HL-60/S4 (cell line): ENCODE data around the gene ERVMER34-1.

Experiments
- in situ Hi-C: fragments of 300-500 bp; cut with MboI; formaldehyde crosslinking; loops from 2 replicates; pipeline ENCODE4 v1.14.3; 2022; ENCODE audit warnings: low sequenced_read_pairs

ERVMER34-1 gene

DNA sequence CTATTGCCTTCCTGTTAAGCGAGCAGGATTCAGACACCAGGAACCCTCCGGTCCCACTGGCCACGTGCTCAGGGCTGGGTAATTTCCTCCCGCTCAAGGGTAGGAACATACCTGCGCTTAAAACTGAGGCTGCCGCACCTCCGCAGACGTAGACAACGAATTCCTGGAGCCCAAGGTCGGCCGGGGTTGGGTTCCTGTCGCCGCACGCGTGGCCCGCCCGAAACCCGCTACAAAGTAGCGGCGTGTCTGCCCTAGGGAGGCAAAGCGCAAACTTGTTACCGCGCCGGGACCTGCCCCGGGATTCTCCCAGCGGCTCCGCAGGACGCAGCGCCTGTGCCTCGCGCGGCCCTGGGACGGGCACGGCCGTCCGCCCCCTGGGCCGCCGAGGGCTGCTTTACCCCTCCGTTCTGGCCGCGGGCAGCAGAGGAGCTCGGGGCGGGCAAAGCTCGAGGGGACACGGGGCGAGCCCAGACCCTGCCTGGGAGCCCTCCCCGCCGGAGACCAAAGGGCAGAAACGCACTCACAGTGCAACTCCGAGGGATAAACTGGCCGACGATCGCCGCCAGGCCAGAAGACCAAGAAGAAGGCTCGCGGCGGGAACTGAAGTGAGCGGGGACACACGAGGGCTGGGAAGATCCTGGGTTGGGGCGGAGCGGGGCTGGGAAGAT, at the start of gene ERVMER34-1:
TSS of gene ERVMER34-1 (minus strand) at position 607 of the 668 bp plus-strand sequence. CDS start 5,905 bp downstream, outside the sequence.
- in situ Hi-C loops, result no loop called here

DNA sequence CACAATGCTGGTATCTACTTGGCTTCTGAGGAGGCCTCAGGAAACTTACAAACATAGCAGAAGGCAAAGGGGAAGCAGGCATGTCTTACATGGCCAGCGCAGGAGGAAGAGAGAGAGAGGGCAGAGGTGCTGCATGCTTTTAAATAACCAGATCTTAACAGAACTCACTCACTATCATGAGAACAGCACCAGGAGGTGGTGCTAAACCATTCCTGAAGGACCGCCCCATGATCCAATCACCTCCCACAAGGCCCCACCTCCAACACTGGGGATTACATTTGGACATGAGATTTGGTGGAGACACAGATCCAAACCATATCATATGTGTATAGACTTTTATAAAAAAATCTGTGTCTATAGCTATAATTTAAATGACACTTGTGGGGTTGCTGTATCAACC, 48.6 kb upstream of the ERVMER34-1 start:
- in situ Hi-C loops, result no loop called here

GRCh38 chr4:52795533-52795932, 44.3 kb upstream of the ERVMER34-1 start:
- in situ Hi-C loops, result no loop called here

- in situ Hi-C loops, result no loop called here
Observed at GRCh38 chr4:52791936-52792335, 40.7 kb upstream of the ERVMER34-1 start.

DNA sequence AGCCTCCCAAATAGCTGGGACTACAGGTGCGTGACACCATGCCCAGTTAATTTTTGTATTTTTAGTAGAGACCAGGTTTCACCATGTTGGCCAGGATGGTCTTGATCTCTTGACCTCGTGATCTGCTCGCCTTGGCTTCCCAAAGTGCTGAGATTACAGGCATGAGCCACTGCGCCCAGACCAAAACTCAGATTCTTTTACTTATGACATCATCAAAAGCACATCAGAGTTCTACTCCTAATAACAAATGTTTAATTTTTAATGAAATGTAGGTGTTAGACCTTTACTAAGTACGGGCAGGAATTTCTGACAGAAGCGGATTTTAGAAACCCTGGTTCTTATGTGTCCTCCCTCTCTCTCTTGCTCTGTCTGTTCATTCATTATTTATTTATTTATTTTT, 38.5 kb upstream of the ERVMER34-1 start:
- in situ Hi-C loops, result no loop called here

DNA sequence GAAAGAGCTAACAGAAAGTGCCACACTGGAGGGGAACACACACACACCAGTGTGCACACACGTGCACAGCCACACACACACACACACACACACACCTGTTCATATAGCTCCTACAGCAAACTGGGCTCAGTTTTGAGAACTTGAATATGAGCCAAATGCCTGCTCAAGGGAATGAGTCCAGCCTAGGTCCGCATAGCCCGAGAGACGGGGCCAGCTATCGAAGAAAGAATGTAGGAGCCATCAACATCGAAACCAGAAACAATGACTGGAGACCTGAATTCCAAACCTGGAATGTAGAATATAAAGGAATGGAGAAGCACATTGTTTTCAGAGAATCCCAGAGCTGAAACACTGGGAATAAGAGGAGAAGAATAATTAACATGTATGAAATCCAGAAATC, 37.6 kb upstream of the ERVMER34-1 start:
- in situ Hi-C loops, result no loop called here

DNA sequence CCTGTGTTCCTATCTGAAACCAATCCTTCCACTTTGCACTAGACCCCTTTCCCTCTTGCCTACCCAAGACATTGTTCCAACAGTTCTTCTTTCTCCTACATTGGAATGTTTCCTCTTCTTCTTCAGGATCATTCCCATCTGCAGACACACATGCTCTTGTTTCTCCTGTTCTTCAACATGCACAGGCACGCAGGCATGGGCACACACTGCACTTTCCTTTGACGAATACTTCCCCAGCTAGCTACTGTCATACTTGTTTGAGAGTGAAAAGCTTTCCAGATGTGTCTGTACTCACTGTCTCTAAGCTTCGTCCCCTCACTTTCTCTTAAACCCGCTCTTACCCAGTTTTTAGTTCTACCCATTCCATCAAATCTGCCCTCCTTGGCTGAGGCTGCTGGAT, 31.8 kb upstream of the ERVMER34-1 start:
- in situ Hi-C loops, result no loop called here

GRCh38 chr4:52780617-52781354, 29.6 kb upstream of the ERVMER34-1 start:
- in situ Hi-C loops, result no loop called here

DNA sequence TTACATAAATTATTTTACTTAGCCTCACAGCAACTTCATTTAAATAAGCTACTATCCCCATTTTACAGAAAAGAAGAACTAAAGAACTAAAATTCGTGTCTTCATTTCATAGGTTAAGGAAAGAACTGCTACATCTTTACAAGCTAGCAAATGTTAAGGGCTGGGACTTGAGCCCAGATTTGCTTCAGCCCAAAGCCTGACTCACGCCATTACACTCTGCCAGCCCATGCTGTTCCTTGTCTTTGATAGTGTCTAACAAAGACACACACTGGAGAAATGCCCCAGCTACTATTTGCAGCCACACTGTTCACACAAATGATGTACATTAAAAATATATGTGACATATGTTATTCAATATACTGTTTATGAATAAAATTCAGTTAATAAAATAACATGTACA, 29.0 kb upstream of the ERVMER34-1 start:
- in situ Hi-C loops, result no loop called here

- in situ Hi-C loops, result no loop called here
Observed at GRCh38 chr4:52760256-52760655, 9.0 kb upstream of the ERVMER34-1 start.

DNA sequence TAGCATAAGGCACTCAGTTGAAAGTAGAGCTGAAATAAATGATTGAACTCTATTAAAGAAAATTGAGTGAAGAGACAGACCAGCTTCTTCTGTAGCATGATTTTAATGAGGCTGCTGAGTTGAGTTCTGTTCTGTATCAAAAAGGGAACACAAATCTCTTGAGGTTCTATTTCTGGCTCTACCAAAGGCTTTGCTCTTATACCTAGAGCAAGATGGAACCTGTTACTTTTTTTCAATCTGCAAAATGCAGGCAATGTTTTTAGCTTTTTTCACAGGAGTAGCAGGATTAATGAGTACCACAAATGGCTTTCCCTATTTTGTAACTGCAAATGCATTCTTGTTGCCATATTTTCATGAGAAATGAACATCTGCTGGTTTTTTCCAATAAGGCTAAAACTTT, 4.2 kb upstream of the ERVMER34-1 start:
- in situ Hi-C loops, result no loop called here

- in situ Hi-C loops, result no loop called here
Observed at GRCh38 chr4:52752936-52753335, 1.7 kb upstream of the ERVMER34-1 start.

DNA sequence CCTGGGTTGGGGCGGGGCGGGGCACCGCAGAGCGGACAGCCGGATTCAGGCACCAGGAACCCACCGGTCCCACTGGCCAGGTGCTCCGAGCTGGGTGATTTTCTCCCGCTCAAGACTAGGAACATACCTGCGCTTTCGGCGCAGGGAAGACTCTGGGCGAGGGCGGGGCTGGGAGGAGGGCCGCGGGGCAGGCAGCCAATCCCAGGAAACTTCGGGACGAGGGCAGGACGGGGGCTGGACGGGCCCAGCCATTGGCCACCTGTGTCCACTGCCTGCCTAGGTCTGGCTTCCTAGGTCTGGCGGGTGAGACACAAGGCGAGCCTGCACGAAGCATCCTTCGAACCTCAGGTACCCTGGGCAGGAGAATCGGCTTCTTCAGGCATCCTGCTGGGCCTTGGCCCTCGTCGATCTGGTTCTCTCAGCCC, 274 bp upstream of the ERVMER34-1 start:
- in situ Hi-C loops, result no loop called here

DNA sequence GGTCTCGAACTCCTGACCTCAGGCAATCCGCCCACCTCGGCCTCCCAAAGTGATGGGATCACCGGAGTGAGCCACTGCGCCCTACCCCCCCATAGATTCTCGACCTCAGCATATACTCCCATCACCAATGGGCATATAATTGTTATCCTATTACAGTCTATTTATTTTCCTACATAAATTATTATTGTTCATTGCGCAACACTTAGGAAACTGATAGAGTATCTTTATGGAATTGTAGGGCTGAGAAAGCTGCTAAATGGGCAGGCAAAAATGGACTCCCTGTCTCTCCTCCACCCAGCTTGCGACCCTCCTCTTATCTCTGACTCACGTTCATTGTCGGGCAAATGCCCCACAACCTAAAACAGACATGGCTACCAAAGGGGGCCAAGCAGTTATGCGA, 1.0 kb downstream of the ERVMER34-1 start:
- in situ Hi-C loops, result no loop called here

DNA sequence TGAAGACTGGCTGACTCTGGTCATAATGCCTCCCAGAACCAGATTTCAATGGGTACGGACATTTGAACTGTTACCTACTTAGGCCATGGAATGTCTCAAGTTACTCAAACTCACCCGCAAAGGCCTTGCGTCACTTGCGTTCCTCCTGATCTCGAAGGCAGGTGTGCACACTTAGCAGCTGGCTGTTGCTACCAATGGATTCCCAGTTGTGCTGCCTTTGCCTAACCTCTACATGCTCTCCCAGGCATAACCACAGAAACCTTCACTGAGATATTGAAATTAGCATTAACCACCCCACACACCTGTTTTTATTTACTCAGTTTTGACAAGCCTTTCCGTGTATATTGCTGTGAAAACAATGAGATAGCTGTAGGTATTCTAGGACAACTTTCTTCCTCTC, 2.8 kb downstream of the ERVMER34-1 start:
- in situ Hi-C loops, result no loop called here

- in situ Hi-C loops, result no loop called here
Observed at GRCh38 chr4:52744588-52744987, 6.6 kb downstream of the ERVMER34-1 start.

DNA sequence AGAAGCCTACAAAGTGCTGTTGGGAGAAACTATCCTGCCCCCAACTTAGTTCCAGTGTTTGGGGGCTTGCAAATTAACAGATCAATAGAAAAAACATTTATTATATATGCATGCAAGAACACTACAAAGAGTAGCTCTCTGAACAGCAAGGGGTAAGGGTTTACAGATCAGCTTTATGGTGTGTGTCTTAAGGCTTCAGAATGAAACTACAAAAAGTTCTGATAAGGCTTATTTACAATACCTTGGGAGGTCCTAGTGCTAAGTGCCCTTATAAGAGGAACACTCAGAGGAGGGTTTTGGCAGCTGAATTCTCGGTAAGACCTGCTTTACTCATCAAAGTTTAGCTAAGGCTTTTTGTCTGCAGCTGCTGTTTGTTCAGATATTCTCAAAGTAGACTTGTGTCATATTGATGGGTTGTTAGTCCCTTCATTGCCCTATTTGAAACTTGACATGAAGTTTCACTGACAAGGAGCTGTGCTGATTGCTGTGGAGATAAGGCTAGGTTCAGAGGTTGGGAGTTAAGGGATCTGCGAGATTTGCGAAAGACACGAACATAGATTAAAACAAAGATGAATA, 7.7 kb downstream of the ERVMER34-1 start:
- in situ Hi-C loops, result no loop called here

GRCh38 chr4:52729586-52729985, 21.6 kb downstream of the ERVMER34-1 start:
- in situ Hi-C loops, result no loop called here

DNA sequence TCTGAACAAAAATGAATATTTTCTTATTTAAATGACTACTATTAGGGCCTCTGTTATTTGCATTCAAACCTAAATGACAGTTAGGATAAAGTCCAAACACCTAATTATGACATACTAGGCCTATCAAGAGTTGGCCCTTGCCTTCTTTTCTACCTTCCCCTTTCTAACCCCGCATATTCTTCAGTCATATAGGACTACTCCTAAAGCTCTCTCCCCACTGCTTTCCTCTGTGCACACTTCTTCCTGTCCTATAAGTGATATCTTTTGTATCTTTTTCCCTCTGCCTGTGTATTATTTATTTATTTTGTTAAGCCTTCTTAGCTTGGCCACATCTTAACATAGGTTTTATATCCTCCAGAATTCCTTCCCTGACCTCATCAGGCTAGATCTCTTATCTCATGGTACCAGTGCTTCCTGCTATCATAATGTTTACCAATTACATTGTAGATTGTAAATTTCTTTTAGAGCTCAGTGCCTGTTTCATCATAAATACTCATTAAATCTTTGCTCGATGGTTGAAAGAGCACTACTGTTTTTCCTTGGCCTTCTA, 22.5 kb downstream of the ERVMER34-1 start:
- in situ Hi-C loops, result no loop called here

GRCh38 chr4:52726826-52727580, 24.2 kb downstream of the ERVMER34-1 start:
- in situ Hi-C loops, result no loop called here
